ENCODE data around the gene GPR176.

The GPR176 gene

GRCh38 chr15:39793923-39794322 lies 126.1 kb downstream of the GPR176 start:
- H3K9me3 ChIP-seq (ENCODE audit: control insufficient read depth, low read length) = no peaks in the 10 kb centered on the region
- H3K9ac ChIP-seq (ENCODE audit: low read length) = no peak overlapping the region
- H3K27me3 ChIP-seq (ENCODE audit: control insufficient read depth, insufficient read depth, low read length) = no peaks in the 10 kb centered on the region
- no peak overlapping the region for H3K4me3 ChIP-seq (ENCODE audit: low read length)
- no peaks in the 10 kb centered on the region for H3K4me1 ChIP-seq (ENCODE audit: control insufficient read depth, insufficient read depth, low read length)
- H3K36me3 ChIP-seq (ENCODE audit: control insufficient read depth, insufficient read depth, low read length) = no peaks in the 10 kb centered on the region

DNA sequence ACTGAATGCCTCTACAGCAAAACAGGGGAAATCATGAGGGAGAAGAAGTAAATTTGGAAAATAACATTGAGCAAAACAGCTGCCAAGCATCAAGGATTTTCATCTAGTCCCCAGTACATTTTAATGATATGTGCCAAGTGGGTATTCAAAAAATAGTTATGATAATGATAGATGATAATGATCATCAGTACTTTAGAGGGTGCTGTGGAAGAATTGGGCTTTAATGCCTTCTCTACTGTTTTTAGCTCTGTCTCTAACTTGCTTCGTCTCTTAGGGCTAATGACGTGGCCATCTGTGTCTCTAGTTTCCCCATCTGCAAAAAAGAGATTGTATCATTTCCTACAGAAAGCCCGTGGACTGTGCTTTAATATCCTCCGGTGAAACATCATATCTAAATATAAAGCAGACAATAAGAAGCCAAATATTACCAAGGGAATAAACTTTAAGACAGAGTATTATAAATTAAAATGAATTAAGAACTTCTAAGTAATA lies 127.2 kb downstream of the GPR176 start:
- Histone ChIP-seq H3K4me3 (ENCODE audit: low read length) (no peak overlapping the region), H3K27me3 (ENCODE audit: control insufficient read depth, insufficient read depth, low read length) (no peaks in the 10 kb centered on the region), H3K36me3 (ENCODE audit: control insufficient read depth, insufficient read depth, low read length) (no peaks in the 10 kb centered on the region)

DNA sequence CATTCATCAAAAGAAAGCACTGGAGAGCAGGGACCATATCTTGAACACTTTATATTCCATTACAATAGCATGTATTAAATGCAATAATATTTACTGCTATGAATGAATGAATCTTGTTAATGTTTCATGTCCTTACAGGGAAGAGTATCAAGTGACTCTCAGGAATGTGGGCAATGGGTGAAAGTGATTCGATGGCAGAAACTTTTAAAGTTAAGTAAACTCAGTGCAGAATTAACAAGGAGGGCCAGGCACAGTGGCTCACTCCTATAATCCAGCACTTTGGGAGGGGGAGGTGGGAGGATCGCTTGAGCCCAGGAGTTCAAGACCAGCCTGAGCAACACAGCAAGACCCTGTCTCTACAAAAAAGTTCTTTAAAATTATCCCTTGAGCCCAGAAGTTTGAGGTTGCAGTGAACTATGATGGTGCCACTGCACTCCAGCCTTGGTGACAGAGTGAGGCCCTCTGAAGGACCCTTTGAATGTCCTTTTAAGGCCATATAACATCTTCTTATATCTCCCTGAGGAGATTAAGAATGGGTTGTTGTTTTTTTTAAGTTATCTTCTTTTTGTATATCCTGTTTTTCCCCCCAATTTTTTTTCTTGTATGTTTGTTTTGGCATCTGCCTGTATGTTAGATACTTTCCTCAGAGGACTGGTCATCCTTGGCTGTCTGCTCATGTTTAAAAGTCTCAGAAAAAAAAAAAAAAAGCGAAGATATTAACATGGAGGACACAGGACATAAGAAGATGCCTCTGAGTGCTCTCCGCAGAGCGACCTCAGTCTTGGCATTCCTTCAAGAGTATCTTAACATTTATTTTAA lies 127.8 kb downstream of the GPR176 start:
- no peaks in the 10 kb centered on the region for H3K4me1 ChIP-seq (ENCODE audit: control insufficient read depth, insufficient read depth, low read length)
- H3K9me3 ChIP-seq (ENCODE audit: control insufficient read depth, low read length) = no peaks in the 10 kb centered on the region
- H3K9ac ChIP-seq (ENCODE audit: low read length) = no peak overlapping the region
- H3K36me3 ChIP-seq (ENCODE audit: control insufficient read depth, insufficient read depth, low read length) = no peaks in the 10 kb centered on the region
- no peak overlapping the region for H3K4me3 ChIP-seq (ENCODE audit: low read length)
- no peaks in the 10 kb centered on the region for H3K27me3 ChIP-seq (ENCODE audit: control insufficient read depth, insufficient read depth, low read length)

More for the DNA sequence above, 127.2 kb downstream of the GPR176 start:
- Histone ChIP-seq H3K9ac (ENCODE audit: low read length) (no peak overlapping the region), H3K9me3 (ENCODE audit: control insufficient read depth, low read length) (no peaks in the 10 kb centered on the region), H3K4me1 (ENCODE audit: control insufficient read depth, insufficient read depth, low read length) (no peaks in the 10 kb centered on the region)

DNA sequence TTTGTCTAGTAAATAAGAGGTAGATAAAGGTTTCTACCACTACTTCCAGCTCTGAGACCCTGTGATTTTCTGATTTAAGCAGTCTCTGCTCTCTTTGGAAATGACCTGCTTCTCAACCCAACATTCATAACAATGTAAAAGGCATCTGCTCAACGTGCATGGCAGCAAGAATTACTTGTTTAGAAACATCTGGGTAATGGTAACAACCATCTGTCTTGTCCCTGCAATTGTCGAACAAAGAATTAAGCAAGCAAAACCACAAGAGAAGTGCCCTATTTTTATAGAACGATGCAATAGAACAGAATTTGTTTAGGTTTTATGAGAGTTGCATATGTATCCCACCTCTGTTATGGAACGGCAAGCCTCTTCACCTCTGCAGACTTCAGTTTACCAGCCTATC lies 130.3 kb downstream of the GPR176 start:
- Histone ChIP-seq H3K4me3 (ENCODE audit: low read length) (no peak overlapping the region), H3K4me1 (ENCODE audit: control insufficient read depth, insufficient read depth, low read length) (no peaks in the 10 kb centered on the region), H3K27me3 (ENCODE audit: control insufficient read depth, insufficient read depth, low read length) (no peaks in the 10 kb centered on the region), H3K9ac (ENCODE audit: low read length) (no peak overlapping the region), H3K9me3 (ENCODE audit: control insufficient read depth, low read length) (no peaks in the 10 kb centered on the region), H3K36me3 (ENCODE audit: control insufficient read depth, insufficient read depth, low read length) (no peaks in the 10 kb centered on the region)

GRCh38 chr15:39788800-39789565 lies 131.1 kb downstream of the GPR176 start:
- Histone ChIP-seq H3K4me1 (ENCODE audit: control insufficient read depth, insufficient read depth, low read length) (peaks cover 2% of the 10 kb centered on the region), H3K4me3 (ENCODE audit: low read length) (no peak overlapping the region), H3K9ac (ENCODE audit: low read length) (no peak overlapping the region), H3K36me3 (ENCODE audit: control insufficient read depth, insufficient read depth, low read length) (no peaks in the 10 kb centered on the region), H3K27me3 (ENCODE audit: control insufficient read depth, insufficient read depth, low read length) (no peaks in the 10 kb centered on the region), H3K9me3 (ENCODE audit: control insufficient read depth, low read length) (no peaks in the 10 kb centered on the region)

GRCh38 chr15:39788108-39788507 lies 132.0 kb downstream of the GPR176 start:
- Histone ChIP-seq H3K4me3 (ENCODE audit: low read length) (no peak overlapping the region), H3K36me3 (ENCODE audit: control insufficient read depth, insufficient read depth, low read length) (no peaks in the 10 kb centered on the region), H3K27me3 (ENCODE audit: control insufficient read depth, insufficient read depth, low read length) (no peaks in the 10 kb centered on the region), H3K9ac (ENCODE audit: low read length) (no peak overlapping the region), H3K9me3 (ENCODE audit: control insufficient read depth, low read length) (no peaks in the 10 kb centered on the region), H3K4me1 (ENCODE audit: control insufficient read depth, insufficient read depth, low read length) (peaks cover 10% of the 10 kb centered on the region)

DNA sequence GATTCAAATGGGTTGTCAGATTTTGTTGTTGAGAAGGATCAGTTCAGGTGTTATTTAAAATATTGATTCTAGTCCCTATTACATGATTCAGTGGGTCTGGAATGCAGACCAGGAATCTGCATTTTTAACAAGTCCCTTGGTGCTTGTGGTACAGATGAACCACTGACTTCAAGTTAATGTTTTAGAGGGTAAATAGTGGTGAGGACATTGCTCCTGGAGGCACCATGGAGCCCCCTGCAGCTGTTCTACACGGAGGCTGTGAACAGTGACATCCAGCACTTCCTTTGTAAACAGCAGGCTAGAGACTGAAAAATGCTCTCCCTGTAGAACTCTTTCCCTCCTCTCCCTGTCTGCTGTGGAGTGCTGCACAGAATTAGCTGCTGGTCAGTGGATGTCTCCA lies 132.6 kb downstream of the GPR176 start:
- Histone ChIP-seq H3K9me3 (ENCODE audit: control insufficient read depth, low read length) (no peaks in the 10 kb centered on the region), H3K4me3 (ENCODE audit: low read length) (no peak overlapping the region), H3K4me1 (ENCODE audit: control insufficient read depth, insufficient read depth, low read length) (peaks cover 11% of the 10 kb centered on the region), H3K27me3 (ENCODE audit: control insufficient read depth, insufficient read depth, low read length) (no peaks in the 10 kb centered on the region), H3K9ac (ENCODE audit: low read length) (no peak overlapping the region), H3K36me3 (ENCODE audit: control insufficient read depth, insufficient read depth, low read length) (no peaks in the 10 kb centered on the region)

DNA sequence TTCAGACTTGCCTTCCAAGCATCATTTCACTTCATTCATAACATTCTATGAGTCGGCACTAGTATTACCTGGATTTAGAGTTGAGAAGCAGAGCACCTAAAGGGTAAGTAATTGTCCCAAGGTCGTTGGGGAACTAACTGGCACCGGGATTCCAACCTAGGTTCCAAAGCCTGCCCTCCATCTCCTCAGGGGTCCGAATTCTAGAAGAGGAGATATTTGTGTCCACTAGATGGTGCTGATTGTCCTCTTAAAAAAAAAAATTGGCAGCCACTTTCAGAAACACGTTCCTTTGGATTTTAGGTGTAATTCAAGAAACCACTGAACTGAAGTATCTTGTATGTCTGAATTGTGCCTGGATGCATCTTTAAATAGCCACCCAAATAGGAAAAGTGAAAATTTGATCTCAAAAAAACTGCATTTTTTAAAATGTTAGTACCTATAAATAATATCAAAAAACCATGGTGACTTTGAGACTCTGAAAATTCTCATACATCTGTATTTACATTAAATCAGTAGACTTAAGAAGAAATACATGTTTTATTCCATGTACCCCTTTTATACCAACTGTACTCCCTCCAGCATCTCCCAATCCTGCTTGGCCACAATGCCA lies 133.5 kb downstream of the GPR176 start:
- no peak overlapping the region for H3K4me3 ChIP-seq (ENCODE audit: low read length)
- H3K27me3 ChIP-seq (ENCODE audit: control insufficient read depth, insufficient read depth, low read length) = no peaks in the 10 kb centered on the region
- peaks cover 11% of the 10 kb centered on the region for H3K4me1 ChIP-seq (ENCODE audit: control insufficient read depth, insufficient read depth, low read length)
- H3K9me3 ChIP-seq (ENCODE audit: control insufficient read depth, low read length) = no peaks in the 10 kb centered on the region
- no peaks in the 10 kb centered on the region for H3K36me3 ChIP-seq (ENCODE audit: control insufficient read depth, insufficient read depth, low read length)
- H3K9ac ChIP-seq (ENCODE audit: low read length) = no peak overlapping the region

DNA sequence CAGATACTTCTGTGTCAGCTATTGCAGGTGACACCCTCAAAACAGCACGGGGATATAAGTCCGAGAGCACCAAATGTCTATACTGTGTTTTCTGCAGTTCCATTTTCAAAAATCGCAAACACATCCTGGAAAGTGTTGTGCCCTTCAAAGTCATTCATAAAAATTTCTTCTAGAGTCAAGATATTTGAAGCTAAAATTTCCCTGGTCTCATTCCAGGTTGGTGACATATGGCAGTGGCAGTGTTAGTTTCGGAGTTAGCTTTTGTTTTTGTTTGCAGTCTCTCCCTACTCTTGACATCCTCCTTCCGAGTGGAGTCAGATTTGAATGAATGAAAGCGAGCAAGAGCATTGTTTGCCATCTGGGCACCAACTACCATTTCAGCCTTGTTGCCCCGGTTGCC lies 134.2 kb downstream of the GPR176 start:
- H3K27me3 ChIP-seq (ENCODE audit: control insufficient read depth, insufficient read depth, low read length) = no peaks in the 10 kb centered on the region
- peaks cover 11% of the 10 kb centered on the region for H3K4me1 ChIP-seq (ENCODE audit: control insufficient read depth, insufficient read depth, low read length)
- no peaks in the 10 kb centered on the region for H3K9me3 ChIP-seq (ENCODE audit: control insufficient read depth, low read length)
- no peak overlapping the region for H3K9ac ChIP-seq (ENCODE audit: low read length)
- no peak overlapping the region for H3K4me3 ChIP-seq (ENCODE audit: low read length)
- H3K36me3 ChIP-seq (ENCODE audit: control insufficient read depth, insufficient read depth, low read length) = no peaks in the 10 kb centered on the region

DNA sequence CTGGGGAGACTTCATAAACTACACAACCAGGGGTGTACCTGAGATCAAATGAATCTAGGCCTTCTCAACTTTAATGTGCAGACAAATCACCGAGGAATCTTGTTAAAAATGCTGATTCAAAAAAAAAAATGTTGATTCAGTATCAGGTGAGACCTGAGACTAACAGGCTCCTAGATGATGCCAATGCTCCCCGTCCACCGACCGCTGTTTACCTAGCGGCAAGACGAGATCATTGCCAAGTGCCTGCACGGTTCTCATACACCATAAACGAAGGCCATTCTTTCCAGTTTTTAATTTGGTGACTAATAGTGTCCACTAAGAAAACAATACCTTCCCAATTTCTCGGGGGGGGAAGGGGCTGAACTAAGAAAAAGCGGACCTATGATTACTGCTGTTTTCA lies 134.9 kb downstream of the GPR176 start:
- Histone ChIP-seq H3K4me1 (ENCODE audit: control insufficient read depth, insufficient read depth, low read length) (peaks cover 11% of the 10 kb centered on the region), H3K36me3 (ENCODE audit: control insufficient read depth, insufficient read depth, low read length) (no peaks in the 10 kb centered on the region), H3K9me3 (ENCODE audit: control insufficient read depth, low read length) (no peaks in the 10 kb centered on the region), H3K9ac (ENCODE audit: low read length) (no peak overlapping the region), H3K4me3 (ENCODE audit: low read length) (no peak overlapping the region), H3K27me3 (ENCODE audit: control insufficient read depth, insufficient read depth, low read length) (no peaks in the 10 kb centered on the region)

GRCh38 chr15:39784638-39785037 lies 135.4 kb downstream of the GPR176 start:
- no peak overlapping the region for H3K9ac ChIP-seq (ENCODE audit: low read length)
- H3K4me1 ChIP-seq (ENCODE audit: control insufficient read depth, insufficient read depth, low read length) = peaks cover 11% of the 10 kb centered on the region
- no peaks in the 10 kb centered on the region for H3K27me3 ChIP-seq (ENCODE audit: control insufficient read depth, insufficient read depth, low read length)
- no peak overlapping the region for H3K4me3 ChIP-seq (ENCODE audit: low read length)
- H3K36me3 ChIP-seq (ENCODE audit: control insufficient read depth, insufficient read depth, low read length) = no peaks in the 10 kb centered on the region
- no peaks in the 10 kb centered on the region for H3K9me3 ChIP-seq (ENCODE audit: control insufficient read depth, low read length)

- Histone ChIP-seq H3K27me3 (ENCODE audit: control insufficient read depth, insufficient read depth, low read length) (no peaks in the 10 kb centered on the region), H3K9me3 (ENCODE audit: control insufficient read depth, low read length) (no peaks in the 10 kb centered on the region), H3K4me1 (ENCODE audit: control insufficient read depth, insufficient read depth, low read length) (peaks cover 11% of the 10 kb centered on the region), H3K36me3 (ENCODE audit: control insufficient read depth, insufficient read depth, low read length) (no peaks in the 10 kb centered on the region), H3K9ac (ENCODE audit: low read length) (no peak overlapping the region), H3K4me3 (ENCODE audit: low read length) (no peak overlapping the region)
Measured at GRCh38 chr15:39784125-39784524, 135.9 kb downstream of the GPR176 start.

Data from mucosa of stomach (tissue), 1 donor.